Glomerular visceral epithelial cell (primary cell): Measurements from ENCODE around the gene FMN1.
A peak's percentile ranks its signal among the peaks of the same experiment; 100 is the strongest.

Experiments
- DNase-seq: peaks from one replicate; pipeline ENCODE4 v3.0.0-alpha.2; 2016; ENCODE audit errors: extremely low spot score

The FMN1 gene

GRCh38 chr15:33013827-33014445 is 180.6 kb downstream of the FMN1 start:
- peak; percentile 66 for DNase-seq

GRCh38 chr15:33011976-33012375 is 182.5 kb downstream of the FMN1 start:
- DNase-seq = no peak

GRCh38 chr15:33009603-33010002 is 184.9 kb downstream of the FMN1 start:
- DNase-seq = no peak

- no peak for DNase-seq
These were observed 185.5 kb downstream of the FMN1 start for GRCh38 chr15:33009026-33009425.

GRCh38 chr15:33008284-33008995 is 186.1 kb downstream of the FMN1 start:
- peak; percentile 46 for DNase-seq

- no peak for DNase-seq
These were observed 187.1 kb downstream of the FMN1 start for GRCh38 chr15:33007303-33007855.

- DNase-seq = no peak
These were observed 188.9 kb downstream of the FMN1 start for GRCh38 chr15:33005582-33005981.

GRCh38 chr15:33001926-33002325 is 192.6 kb downstream of the FMN1 start:
- no peak for DNase-seq

GRCh38 chr15:32998979-32999672 is 195.4 kb downstream of the FMN1 start:
- DNase-seq = no peak

GRCh38 chr15:32998182-32998581 is 196.3 kb downstream of the FMN1 start:
- no peak for DNase-seq

- peak; percentile 58 for DNase-seq
These were observed 199.6 kb downstream of the FMN1 start for GRCh38 chr15:32994810-32995424.

GRCh38 chr15:32993285-32993684 is 201.2 kb downstream of the FMN1 start:
- DNase-seq = no peak

- no peak for DNase-seq
These were observed 202.8 kb downstream of the FMN1 start for GRCh38 chr15:32991619-32992111.

- DNase-seq = no peak
These were observed 204.4 kb downstream of the FMN1 start for GRCh38 chr15:32990071-32990470.

- peak; percentile 76 for DNase-seq
These were observed 207.4 kb downstream of the FMN1 start for GRCh38 chr15:32987067-32987466.

GRCh38 chr15:32986147-32986546 is 208.4 kb downstream of the FMN1 start:
- DNase-seq = no peak

- DNase-seq = no peak
These were observed 210.8 kb downstream of the FMN1 start for GRCh38 chr15:32983679-32984078.

GRCh38 chr15:32982001-32982400 is 212.5 kb downstream of the FMN1 start:
- DNase-seq = no peak

GRCh38 chr15:32981536-32981935 is 213.0 kb downstream of the FMN1 start:
- DNase-seq = no peak

- peak; percentile 80 for DNase-seq
These were observed 214.8 kb downstream of the FMN1 start for GRCh38 chr15:32979710-32980109.

GRCh38 chr15:32977506-32977905 is 217.0 kb downstream of the FMN1 start:
- no peak for DNase-seq

GRCh38 chr15:32974691-32975090 is 219.8 kb downstream of the FMN1 start:
- DNase-seq = no peak
